GM12892 (cell line): ENCODE measurements around the gene C2orf81.

Experiments
- POLR2A ChIP-seq: IDR thresholded peaks from 2 replicates; pipeline ENCODE4 v1.6.1; 2011; ENCODE audit warnings: low read depth, low read length, control low read depth
- POLR2AphosphoS5 ChIP-seq: IDR thresholded peaks from 2 replicates; pipeline ENCODE4 v1.6.1; 2011; ENCODE audit warnings: low read depth, low read length, control low read depth

- TF ChIP-seq POLR2AphosphoS5, result no peak
- TF ChIP-seq POLR2A, result no peak
These were observed 7.3 kb upstream of the C2orf81 start for GRCh38 chr2:74428675-74429074.
